ENCODE measurements around the gene TMEM150A.

TMEM150A gene

GRCh38 chr2:85601771-85602475 lies 575 bp downstream of the TMEM150A start:
- TF ChIP-seq, protein P1, sequence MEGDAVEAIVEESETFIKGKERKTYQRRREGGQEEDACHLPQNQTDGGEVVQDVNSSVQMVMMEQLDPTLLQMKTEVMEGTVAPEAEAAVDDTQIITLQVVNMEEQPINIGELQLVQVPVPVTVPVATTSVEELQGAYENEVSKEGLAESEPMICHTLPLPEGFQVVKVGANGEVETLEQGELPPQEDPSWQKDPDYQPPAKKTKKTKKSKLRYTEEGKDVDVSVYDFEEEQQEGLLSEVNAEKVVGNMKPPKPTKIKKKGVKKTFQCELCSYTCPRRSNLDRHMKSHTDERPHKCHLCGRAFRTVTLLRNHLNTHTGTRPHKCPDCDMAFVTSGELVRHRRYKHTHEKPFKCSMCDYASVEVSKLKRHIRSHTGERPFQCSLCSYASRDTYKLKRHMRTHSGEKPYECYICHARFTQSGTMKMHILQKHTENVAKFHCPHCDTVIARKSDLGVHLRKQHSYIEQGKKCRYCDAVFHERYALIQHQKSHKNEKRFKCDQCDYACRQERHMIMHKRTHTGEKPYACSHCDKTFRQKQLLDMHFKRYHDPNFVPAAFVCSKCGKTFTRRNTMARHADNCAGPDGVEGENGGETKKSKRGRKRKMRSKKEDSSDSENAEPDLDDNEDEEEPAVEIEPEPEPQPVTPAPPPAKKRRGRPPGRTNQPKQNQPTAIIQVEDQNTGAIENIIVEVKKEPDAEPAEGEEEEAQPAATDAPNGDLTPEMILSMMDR (IDR thresholded peaks at IDR 0.05; ENCODE audit: extremely low read depth, missing control alignments), result no peak

DNA sequence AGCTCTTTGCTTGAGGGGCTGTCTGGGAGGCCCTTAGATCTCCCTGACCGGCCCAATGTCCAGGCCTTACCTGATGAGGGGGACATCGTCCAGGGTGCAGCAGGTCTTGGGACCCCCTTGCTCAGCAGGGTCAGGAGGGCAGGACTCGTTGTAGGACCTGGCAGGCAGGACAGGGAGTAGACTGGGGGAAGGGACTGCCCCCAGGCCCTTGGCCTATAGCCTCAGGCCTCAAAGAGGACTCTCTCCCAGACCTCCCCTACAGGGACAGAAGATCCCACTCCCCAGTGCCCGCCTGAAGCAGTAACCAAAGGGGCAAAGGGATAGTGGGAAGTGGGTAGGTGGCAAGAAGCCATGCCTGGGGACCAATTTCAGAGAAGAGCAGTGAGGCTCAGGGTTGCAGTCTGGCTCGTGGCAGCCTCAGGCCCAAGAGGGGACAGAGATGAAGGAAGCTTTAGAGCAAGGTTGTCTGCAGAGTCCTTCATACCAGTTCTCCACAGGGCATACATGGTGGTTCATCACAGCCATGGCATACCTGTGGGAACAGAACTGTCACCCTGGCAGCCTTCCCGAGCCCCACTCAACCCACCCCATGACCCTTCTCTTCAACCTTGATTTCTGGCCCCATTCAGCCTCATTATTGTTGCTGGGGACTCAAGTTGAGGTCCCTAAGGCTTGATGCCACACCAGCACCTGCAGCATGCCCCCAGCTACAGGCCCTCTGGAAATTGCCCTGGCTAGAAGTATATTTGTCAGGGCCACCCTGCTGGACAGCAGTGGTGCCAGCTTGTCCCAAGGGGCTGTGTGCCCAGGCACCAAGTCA lies 1.3 kb downstream of the TMEM150A start:
- no peak for DNase-seq (ENCODE audit: low spot score)
- TF ChIP-seq, protein P1 (IDR thresholded peaks at IDR 0.05; ENCODE audit: extremely low read depth, missing control alignments), result no peak

More at GRCh38 chr2:85601771-85602475, 575 bp downstream of the TMEM150A start:
- DNase-seq (ENCODE audit: low spot score), result peak; percentile 49

GRCh38 chr2:85600235-85600575 lies 2.3 kb downstream of the TMEM150A start:
- no peak for DNase-seq (ENCODE audit: low spot score)
- TF ChIP-seq, protein P1 (IDR thresholded peaks at IDR 0.05; ENCODE audit: extremely low read depth, missing control alignments), result no peak

- no peak for DNase-seq (ENCODE audit: low spot score)
- TF ChIP-seq, protein P1 (IDR thresholded peaks at IDR 0.05; ENCODE audit: extremely low read depth, missing control alignments), result no peak
Measured at GRCh38 chr2:85599468-85600234, 2.8 kb downstream of the TMEM150A start.

DNA sequence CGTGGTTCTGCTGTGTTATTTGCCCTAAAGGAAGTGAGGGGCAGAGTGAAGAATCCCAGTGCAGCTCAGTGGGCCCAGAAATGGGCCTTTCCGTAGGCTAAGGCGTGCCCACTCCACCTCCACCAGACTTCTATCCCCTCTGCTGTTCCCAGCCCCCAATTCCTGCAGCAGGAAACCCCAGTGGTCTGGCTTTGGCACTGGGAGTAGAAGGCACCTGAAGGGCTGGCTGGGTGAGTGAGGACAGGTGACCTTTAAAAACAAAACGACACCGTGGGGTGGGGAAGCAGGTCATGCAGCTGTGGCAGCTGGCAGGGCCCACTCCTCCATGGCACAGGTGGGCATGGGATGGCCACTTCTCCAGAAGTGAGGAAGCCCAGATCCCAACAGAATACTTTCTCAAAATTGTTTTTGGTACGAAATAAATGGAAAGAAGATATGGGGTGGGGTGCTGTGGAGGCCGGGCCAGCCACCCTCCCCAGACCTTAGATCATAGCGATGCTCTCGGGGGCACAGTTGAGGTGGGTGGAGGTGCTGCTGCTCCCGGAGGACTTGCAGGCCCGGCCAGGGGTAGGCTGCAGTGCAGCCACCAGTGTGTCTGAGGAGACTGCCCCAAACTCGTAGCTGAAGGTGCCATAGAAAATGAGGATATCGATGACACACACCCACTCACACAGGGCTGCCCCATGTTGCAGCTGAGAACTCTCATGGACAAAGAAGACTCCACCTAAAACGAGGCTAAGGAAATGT lies 3.7 kb downstream of the TMEM150A start:
- TF ChIP-seq, protein P1 (IDR thresholded peaks at IDR 0.05; ENCODE audit: extremely low read depth, missing control alignments), result no peak
- no peak for DNase-seq (ENCODE audit: low spot score)

- TF ChIP-seq, protein P1 (IDR thresholded peaks at IDR 0.05; ENCODE audit: extremely low read depth, missing control alignments), result no peak
- DNase-seq (ENCODE audit: low spot score), result no peak
Measured at GRCh38 chr2:85597241-85597640, 5.3 kb downstream of the TMEM150A start.
